Heart right ventricle (tissue), 16 donors: ENCODE data around the gene ATG13. TPM values are rescaled to one million over a fixed set of nuclear protein-coding genes. Genes with fewer than 3 reads are reported as not detected.

Experiments
- ATAC-seq, 8 donors: fragments of 200-7000 bp; cut with Tn5 transposase; one replicate each; pipeline ENCODE4 v1.9.1; 2020; ENCODE audit warnings: mild to moderate bottlenecking in 8 of 8, moderate library complexity in 8 of 8, moderate number of reproducible peaks in 1 of 8
- DNase-seq, 2 donors: peaks; one replicate each; pipeline ENCODE4 v3.0.0-alpha.2; 2020
- H3K27ac ChIP-seq, 10 donors: fragments of 200-600 bp; sonication (generic) in 2 of 10; one replicate each; pipeline versions ENCODE4 v1.5.0 to v1.8.0; 2020 to 2022; ENCODE audit warnings: mild to moderate bottlenecking in 3 of 10
- H3K27me3 ChIP-seq, 7 donors: fragments of 200-600 bp; one replicate each; pipeline ENCODE4 v1.8.0; 2021 to 2022; ENCODE audit warnings: mild to moderate bottlenecking in 2 of 7
- H3K36me3 ChIP-seq, 9 donors: fragments of 200-600 bp; sonication (generic) in 1 of 9; one replicate each; pipeline versions ENCODE4 v1.5.0 to v1.8.0; 2020 to 2022; ENCODE audit warnings: mild to moderate bottlenecking in 2 of 9
- H3K4me1 ChIP-seq, 9 donors: fragments of 200-600 bp; sonication (generic) in 1 of 9; one replicate each; pipeline versions ENCODE4 v1.5.0 to v1.8.0; 2020 to 2022; ENCODE audit warnings: mild to moderate bottlenecking in 4 of 9
- H3K4me3 ChIP-seq, 10 donors: fragments of 200-600 bp; sonication (generic) in 2 of 10; one replicate each; pipeline versions ENCODE4 v1.5.0 to v1.8.0; 2020 to 2022; ENCODE audit warnings: mild to moderate bottlenecking in 7 of 10, moderate library complexity in 2 of 10
- H3K9me3 ChIP-seq, 11 donors: fragments of 200-600 bp in 10 of 11; sonication (generic) in 2 of 11; one replicate each; pipeline versions ENCODE4 v1.5.0 to v1.8.0; 2013 to 2022; ENCODE audit warnings: mild to moderate bottlenecking in 2 of 11, control low read depth in 1 of 11, moderate library complexity in 1 of 11
- CTCF ChIP-seq, 9 donors: fragments of 200-600 bp; sonication (generic) in 2 of 9; IDR thresholded peaks; one replicate each; pipeline versions ENCODE4 v1.5.0 to v1.8.0; 2021 to 2022; ENCODE audit warnings: antibody characterized with exemption in 9 of 9, mild to moderate bottlenecking in 5 of 9, moderate library complexity in 1 of 9
- WGBS, 2 donors: extraction: QIAGEN DNeasy Blood & Tissue Kit; methylation state at CpG; one replicate each; pipeline ENCODE4 v1.1.7; 2013; ENCODE audit warnings: inconsistent platforms in 1 of 2; 5-methylcytosine and 5-hydroxymethylcytosine counted together
- intact Hi-C, 10 donors: fragments of 100-400 bp; cut with DNase I; formaldehyde crosslinking; loops; one replicate each; pipeline versions ENCODE4 v1.11.1 to v1.14.2; 2022
- polyA plus RNA-seq, 2 donors: library from polyadenylated mRNA; stranded (reverse); fragments of 200-250 nt; gene quantifications; one replicate each; pipeline ENCODE4 v1.2.3, GENCODE V29; 2013
- total RNA-seq, 10 donors: library from RNA; stranded (reverse); fragmentation: NEBNext Ultra II Directional in 3 of 10; extraction: Animal tissue kit (Norgen Biotek cat#: 25700) in 3 of 10; gene quantifications; one replicate each; pipeline versions ENCODE4 v1.2.1 to v1.2.4, GENCODE V29; 2021 to 2023
- donor health status: Arrhythmogenic right ventricular cardiomyopathy.
- donor health status: ischemic (EF 13 %, LVEDD 7.1; RV severe dilation, severe dysfunction).
- donor health status: healthy with polysubstance abuse.
- donor health status: DM: no; HTN: yes; CAD: no.
- donor health status: DM: no; HTN: no; CAD: no.
- donor health status: ischemic (EF 25% LVEDD 6.9; RV normal size, moderate dysfunction).
- donor health status: ischemic (EF 25% LVEDD 5.7; RV mildly dilated, moderate dysfunction).
- donor health status: healthy.
- donor health status: DM: yes; HTN: yes; CAD: no.
- donor health status: Ischemic cardiomyopathy.
- donor health status: ischemic (EF 35%, LVEDD 5.7; RV mildly dilated, moderate dysfunction).
- donor health status: nonischemic (EF 11% LVEDD 7.7; RV severe dilation, severe dysfunction).
- donor health status: DM: yes; HTN: yes; CAD: no.
- donor health status: PGD.
- donor health status: ischemic (EF 29% LVEDD 5.4; RV normal size, mild dysfunction).
- donor health status: nonischemic (EF 23%, LVEDD 6.1; RV moderate dilation, normal function).

ATG13 gene
- total and polyA plus RNA-seq, 12 donors: 25.8 to 50.6 (median 40.8) TPM

- ATAC-seq: no peak
- intact Hi-C loops: no loop called here
- TF ChIP-seq CTCF (IDR thresholded peaks at IDR 0.05): no peak
Observed at GRCh38 chr11:46723359-46723680, 106.0 kb downstream of the ATG13 start.

GRCh38 chr11:46724088-46724487, 106.7 kb downstream of the ATG13 start:
- H3K4me3 ChIP-seq: no peak overlapping the region
- H3K9me3 ChIP-seq: no peaks in the 10 kb centered on the region
- no peaks in the 10 kb centered on the region for H3K4me1 ChIP-seq
- TF ChIP-seq CTCF (IDR thresholded peaks at IDR 0.05): no peak
- H3K36me3 ChIP-seq: no peaks in the 10 kb centered on the region
- ATAC-seq (no peak), DNase-seq (no peak)
- intact Hi-C loops: no loop called here
- no peaks in the 10 kb centered on the region for H3K27me3 ChIP-seq
- 59 to 62% methylated on average over 8 of the region's 8 CpGs for WGBS, 2 donors
- H3K27ac ChIP-seq: no peak overlapping the region

More at GRCh38 chr11:46723359-46723680, 106.0 kb downstream of the ATG13 start:
- H3K4me1 ChIP-seq: peaks cover 0 to under 1% (median 0%) of the 10 kb centered on the region in 9 donors
- H3K27ac ChIP-seq: no peak overlapping the region
- H3K9me3 ChIP-seq: no peaks in the 10 kb centered on the region
- no peak for DNase-seq
- no peaks in the 10 kb centered on the region for H3K27me3 ChIP-seq
- no peaks in the 10 kb centered on the region for H3K36me3 ChIP-seq
- WGBS, 2 donors: 82 to 93% methylated on average over 8 of the region's 8 CpGs
- no peak overlapping the region for H3K4me3 ChIP-seq

Other genes starting within 250 kb of the ATG13 start
- gene MDK, start 235.9 kb upstream of the ATG13 start, total RNA-seq: 10 to 100 TPM in 2 of 10 donors, 1 to 10 TPM in 8; 3.6 to 16.5 (median 5.3) TPM
- gene MDK, start 235.9 kb upstream of the ATG13 start, polyA plus RNA-seq: 1 to 10 TPM; 3.7 to 8.2 TPM
- under 1 TPM in 2 of 10 donors, not detected in 8; 0.30 to 0.32 TPM for gene CHRM4, start 225.8 kb upstream of the ATG13 start, total RNA-seq
- gene CHRM4, start 225.8 kb upstream of the ATG13 start, polyA plus RNA-seq: under 1 TPM in 1 of 2 donors, not detected in 1; 0.03 TPM
- 10 to 100 TPM; 11.7 to 23.3 (median 17.1) TPM for gene AMBRA1, start 23.5 kb upstream of the ATG13 start, total RNA-seq
- 1 to 10 TPM; 5.2 to 7.5 TPM for gene AMBRA1, start 23.5 kb upstream of the ATG13 start, polyA plus RNA-seq
- gene HARBI1, start 326 bp upstream of the ATG13 start, total RNA-seq: 1 to 10 TPM; 2.6 to 4.4 (median 3.2) TPM
- gene HARBI1, start 326 bp upstream of the ATG13 start, polyA plus RNA-seq: 1 to 10 TPM; 1.7 to 2.5 TPM
- 100 to 1,000 TPM in 7 of 10 donors, 10 to 100 TPM in 3; 59.0 to 268 (median 140) TPM for gene ARHGAP1, start 83.1 kb downstream of the ATG13 start, total RNA-seq
- gene ARHGAP1, start 83.1 kb downstream of the ATG13 start, polyA plus RNA-seq: 10 to 100 TPM; 28.4 to 38.7 TPM
- gene ZNF408, start 83.5 kb downstream of the ATG13 start, total RNA-seq: 1 to 10 TPM; 5.0 to 8.9 (median 6.7) TPM
- 1 to 10 TPM; 6.2 to 6.7 TPM for gene ZNF408, start 83.5 kb downstream of the ATG13 start, polyA plus RNA-seq
- gene F2, start 101.7 kb downstream of the ATG13 start, total RNA-seq: under 1 TPM in 2 of 10 donors, not detected in 8; 0.23 to 0.31 TPM
- gene F2, start 101.7 kb downstream of the ATG13 start, polyA plus RNA-seq: under 1 TPM; 0.04 to 0.15 TPM
- gene CKAP5, start 228.7 kb downstream of the ATG13 start, total RNA-seq: 100 to 1,000 TPM in 2 of 10 donors, 10 to 100 TPM in 8; 67.7 to 114 (median 82.7) TPM
- 10 to 100 TPM in 1 of 2 donors, 1 to 10 TPM in 1; 9.6 to 18.7 TPM for gene CKAP5, start 228.7 kb downstream of the ATG13 start, polyA plus RNA-seq